Fibroblast of pulmonary artery (primary cell): ENCODE results near the gene MTHFD1L.
A peak's percentile ranks its signal among the peaks of the same experiment; 100 is the strongest.

Source experiments
- DNase-seq: peaks from one replicate; pipeline ENCODE4 v3.0.0-alpha.2; 2010; ENCODE audit warnings: low read depth
- H3K4me3 ChIP-seq: replicated peaks from 2 replicates; pipeline ENCODE4 v1.5.1; 2011; ENCODE audit warnings: low read depth, mild to moderate bottlenecking, control low read depth, low read length, moderate library complexity
- CTCF ChIP-seq: IDR thresholded peaks from 2 replicates; pipeline ENCODE4 v1.5.1; 2011; ENCODE audit warnings: mild to moderate bottlenecking, control low read depth, low read length, inconsistent platforms; ENCODE audit errors: missing control alignments

Gene MTHFD1L

GRCh38 chr6:150919938-150920337 is 54.4 kb downstream of the MTHFD1L start:
- no peak for TF ChIP-seq CTCF

DNA sequence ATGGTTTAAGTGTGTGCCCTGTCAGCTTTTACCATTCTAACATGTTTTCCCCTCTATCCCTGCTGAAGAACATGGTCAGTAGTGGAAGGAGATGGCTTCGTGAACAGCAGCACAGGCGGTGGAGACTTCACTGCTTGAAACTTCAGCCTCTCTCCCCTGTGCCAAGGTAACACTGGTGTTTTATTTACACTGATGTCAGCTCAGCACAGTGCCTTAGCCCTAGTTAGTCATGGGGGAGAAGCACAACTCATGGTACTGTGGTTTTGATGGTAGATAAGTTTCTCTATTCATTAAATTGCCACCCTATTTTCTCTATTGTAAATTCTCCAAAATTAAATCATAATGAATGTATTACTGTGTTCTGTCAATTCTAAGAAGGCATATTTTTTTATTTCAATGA is 56.6 kb downstream of the MTHFD1L start:
- no peak for DNase-seq
- no peak for TF ChIP-seq CTCF
- H3K4me3 ChIP-seq, result no peak overlapping the region

More at GRCh38 chr6:150919938-150920337, 54.4 kb downstream of the MTHFD1L start:
- no peak overlapping the region for H3K4me3 ChIP-seq
- no peak for DNase-seq

DNA sequence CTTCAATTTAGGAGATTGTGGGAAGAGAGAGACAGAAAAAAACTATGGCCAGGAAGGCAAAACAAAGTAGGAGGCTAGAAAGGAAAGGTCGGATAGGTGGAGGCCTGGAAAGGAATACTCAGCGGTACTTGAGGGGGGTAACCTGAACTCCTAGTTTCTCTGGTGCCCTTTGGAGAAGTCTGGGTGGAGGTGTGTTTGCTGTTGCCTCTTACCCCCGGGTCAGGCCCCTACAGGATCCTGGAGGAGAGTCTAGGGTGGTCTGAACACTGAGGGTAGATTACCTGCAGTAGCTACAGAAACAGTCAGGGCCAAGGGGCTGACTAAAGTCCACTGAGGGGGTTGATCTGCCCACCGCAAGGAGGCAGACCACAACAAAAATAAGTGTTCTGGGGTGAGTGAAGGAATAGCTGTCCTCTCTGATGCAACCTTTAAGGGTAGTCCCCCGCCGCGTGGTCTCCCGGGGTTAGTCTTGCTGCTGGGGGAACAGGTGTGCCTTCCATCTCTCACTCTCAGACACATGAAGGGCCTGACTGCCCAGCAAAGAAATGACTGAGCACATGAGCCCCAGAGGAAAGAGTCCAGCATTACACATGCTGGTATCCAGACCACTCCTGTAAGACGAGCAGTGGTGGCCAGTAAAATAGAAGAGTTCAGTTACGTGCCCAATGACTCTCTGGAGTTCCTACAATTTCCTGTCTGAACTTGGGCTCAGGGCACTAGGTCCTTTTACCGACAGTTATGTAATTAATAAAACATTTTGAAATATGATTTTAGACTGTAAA is 59.5 kb downstream of the MTHFD1L start:
- peak; percentile 51 for DNase-seq
- no peak for TF ChIP-seq CTCF
- no peak overlapping the region for H3K4me3 ChIP-seq

GRCh38 chr6:150925590-150925928 is 60.1 kb downstream of the MTHFD1L start:
- DNase-seq, result peak; percentile 40
- H3K4me3 ChIP-seq, result no peak overlapping the region
- TF ChIP-seq CTCF, result no peak

GRCh38 chr6:150925976-150926375 is 60.5 kb downstream of the MTHFD1L start:
- DNase-seq, result no peak
- no peak overlapping the region for H3K4me3 ChIP-seq
- TF ChIP-seq CTCF, result no peak

GRCh38 chr6:150928882-150929281 is 63.4 kb downstream of the MTHFD1L start:
- DNase-seq, result no peak
- peak; percentile 40 for TF ChIP-seq CTCF

GRCh38 chr6:150929416-150929815 is 63.9 kb downstream of the MTHFD1L start:
- H3K4me3 ChIP-seq, result no peak overlapping the region
- no peak for DNase-seq
- no peak for TF ChIP-seq CTCF

More at GRCh38 chr6:150928882-150929281, 63.4 kb downstream of the MTHFD1L start:
- no peak overlapping the region for H3K4me3 ChIP-seq
